ENCODE data around the gene DENND2C.

The DENND2C gene

GRCh38 chr1:114607223-114607622 lies 62.6 kb downstream of the DENND2C start:
- Histone ChIP-seq H3K36me3 (ENCODE audit: insufficient read depth, low read length) (peaks cover 96% of the 10 kb centered on the region), H3K4me3 (no peak overlapping the region), H3K9me3 (ENCODE audit: low read depth, low read length) (no peaks in the 10 kb centered on the region), H3K27ac (no peak overlapping the region), H3K9ac (ENCODE audit: insufficient read length) (no peak overlapping the region)
- no peak for DNase-seq (ENCODE audit: low read depth, low spot score)
- no peak for TF ChIP-seq FOXP2 (optimal IDR thresholded peaks at IDR 0.05; ENCODE audit: control extremely low read depth, extremely low read length, insufficient read depth)
- no peak for TF ChIP-seq POLR2AphosphoS5 (IDR thresholded peaks at IDR 0.05; ENCODE audit: borderline replicate concordance, low read depth, low read length)
- TF ChIP-seq EZH2 (IDR thresholded peaks at IDR 0.05), result no peak

DNA sequence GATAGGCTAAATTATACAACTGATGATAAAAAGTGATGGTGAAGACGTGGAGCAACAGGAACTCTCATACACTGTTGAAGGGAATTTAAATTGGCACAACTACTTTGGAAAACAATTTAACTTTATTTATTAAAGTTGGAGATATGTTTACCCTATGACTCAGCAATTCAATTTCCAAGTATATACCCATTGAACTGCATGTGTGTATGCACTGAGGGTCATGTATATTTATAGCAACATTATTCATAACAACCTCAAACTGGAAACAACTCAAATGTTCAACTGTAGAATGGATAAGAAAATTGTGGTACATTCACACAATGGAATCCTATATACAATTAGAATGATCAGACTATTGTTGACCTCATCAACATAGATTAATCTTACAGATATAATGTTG lies 71.9 kb downstream of the DENND2C start:
- Histone ChIP-seq H3K9ac (ENCODE audit: insufficient read length) (no peak overlapping the region), H3K9me3 (ENCODE audit: low read depth, low read length) (no peaks in the 10 kb centered on the region), H3K36me3 (ENCODE audit: insufficient read depth, low read length) (peaks cover 92% of the 10 kb centered on the region), H3K4me3 (no peak overlapping the region), H3K27ac (no peak overlapping the region; the same call in 1 of the 2 replicates)
- no peak for TF ChIP-seq POLR2AphosphoS5 (IDR thresholded peaks at IDR 0.05; ENCODE audit: borderline replicate concordance, low read depth, low read length)
- no peak for TF ChIP-seq EZH2 (IDR thresholded peaks at IDR 0.05)
- TF ChIP-seq FOXP2 (optimal IDR thresholded peaks at IDR 0.05; ENCODE audit: control extremely low read depth, extremely low read length, insufficient read depth), result no peak
- DNase-seq (ENCODE audit: low read depth, low spot score), result no peak

DNA sequence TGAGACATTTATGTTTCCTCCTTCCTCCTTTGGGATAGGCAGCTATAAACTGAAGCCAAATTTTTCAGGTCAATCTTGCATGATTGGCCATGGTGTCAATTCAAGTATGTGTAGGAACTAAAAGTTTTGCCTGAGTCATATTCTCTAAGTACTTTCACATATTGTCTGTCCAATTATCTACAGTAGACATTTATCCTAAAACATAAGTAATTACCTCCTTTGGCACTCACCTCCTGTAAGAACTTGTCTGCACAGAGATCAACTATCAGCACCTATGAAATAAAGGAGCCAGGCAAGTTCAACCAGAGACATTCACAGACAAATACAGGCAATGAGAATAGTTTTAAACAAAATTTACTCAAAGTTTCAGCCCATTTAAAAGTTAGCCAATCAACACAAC lies 74.2 kb downstream of the DENND2C start:
- H3K36me3 ChIP-seq (ENCODE audit: insufficient read depth, low read length), result peaks cover 91% of the 10 kb centered on the region
- H3K9me3 ChIP-seq (ENCODE audit: low read depth, low read length), result no peaks in the 10 kb centered on the region
- H3K27ac ChIP-seq, result no peak overlapping the region
- no peak overlapping the region for H3K4me3 ChIP-seq
- TF ChIP-seq EZH2 (IDR thresholded peaks at IDR 0.05) (no peak), POLR2AphosphoS5 (IDR thresholded peaks at IDR 0.05; ENCODE audit: borderline replicate concordance, low read depth, low read length) (no peak), FOXP2 (optimal IDR thresholded peaks at IDR 0.05; ENCODE audit: control extremely low read depth, extremely low read length, insufficient read depth) (no peak)
- H3K9ac ChIP-seq (ENCODE audit: insufficient read length), result no peak overlapping the region
- no peak for DNase-seq (ENCODE audit: low read depth, low spot score)

DNA sequence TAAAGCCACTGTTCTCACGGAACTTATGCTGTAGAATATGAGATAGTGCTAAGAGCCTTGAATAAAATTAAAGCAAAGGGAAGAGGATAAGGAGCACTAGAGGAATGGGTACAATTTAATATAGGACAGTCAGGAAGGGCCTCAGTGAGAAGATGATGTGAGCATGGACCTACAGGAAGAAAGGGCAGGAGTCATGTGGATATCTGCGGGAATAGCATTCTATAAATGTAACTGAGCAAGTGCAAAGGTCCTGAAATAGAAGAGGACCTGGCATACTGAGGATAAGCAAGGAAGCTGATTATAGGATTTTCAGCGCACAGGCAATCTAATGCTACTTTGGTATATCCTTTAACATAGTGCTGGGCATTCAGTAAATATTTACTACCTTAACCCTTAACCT lies 75.8 kb downstream of the DENND2C start:
- Histone ChIP-seq H3K27ac (no peak overlapping the region), H3K9me3 (ENCODE audit: low read depth, low read length) (no peaks in the 10 kb centered on the region), H3K36me3 (ENCODE audit: insufficient read depth, low read length) (peaks cover 84% of the 10 kb centered on the region), H3K9ac (ENCODE audit: insufficient read length) (no peak overlapping the region), H3K4me3 (no peak overlapping the region)
- DNase-seq (ENCODE audit: low read depth, low spot score), result no peak
- TF ChIP-seq FOXP2 (optimal IDR thresholded peaks at IDR 0.05; ENCODE audit: control extremely low read depth, extremely low read length, insufficient read depth) (no peak), EZH2 (IDR thresholded peaks at IDR 0.05) (no peak), POLR2AphosphoS5 (IDR thresholded peaks at IDR 0.05; ENCODE audit: borderline replicate concordance, low read depth, low read length) (no peak)

DNA sequence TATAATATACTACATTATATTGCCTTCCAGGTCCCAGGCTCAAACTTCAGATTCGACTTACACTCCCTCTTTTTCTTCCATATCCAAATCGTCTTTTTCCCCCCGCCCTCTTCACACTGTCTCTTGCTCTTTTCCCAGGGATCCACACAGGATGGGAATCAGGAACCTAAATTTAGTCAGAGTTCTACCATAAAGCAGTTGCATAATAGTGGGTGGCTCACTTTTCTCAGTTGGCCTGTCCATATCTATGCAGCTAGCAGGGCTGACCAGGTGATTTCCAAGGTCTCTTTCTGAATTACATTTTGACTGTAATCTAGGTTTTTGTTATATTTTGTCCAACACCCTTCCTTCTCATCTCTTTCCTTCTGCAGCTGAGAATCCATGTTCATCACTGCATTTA lies 80.7 kb downstream of the DENND2C start:
- no peaks in the 10 kb centered on the region for H3K9me3 ChIP-seq (ENCODE audit: low read depth, low read length)

DNA sequence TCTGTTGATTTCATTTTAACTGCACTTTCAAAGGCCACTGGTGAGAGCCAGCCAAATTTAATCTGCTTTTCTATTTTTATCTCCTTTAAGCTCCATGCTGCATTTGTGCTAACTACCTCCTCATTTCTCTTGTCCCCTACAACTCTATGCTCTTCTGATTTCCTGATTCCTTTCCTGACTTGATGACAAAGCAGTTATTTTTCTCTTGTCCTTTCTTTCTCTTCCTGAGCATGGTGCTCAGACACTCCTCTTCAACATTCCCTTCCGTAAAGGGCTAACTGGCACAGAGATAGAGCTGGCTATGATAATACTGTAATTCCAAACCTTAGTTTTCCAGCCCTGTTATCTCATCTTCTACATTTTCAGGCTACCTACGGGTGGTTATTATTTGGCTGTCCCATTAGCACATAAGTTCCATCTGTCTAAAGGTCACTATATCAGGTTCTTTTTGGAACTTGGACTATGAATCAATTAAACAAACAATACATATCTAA lies 81.6 kb downstream of the DENND2C start:
- H3K9ac ChIP-seq (ENCODE audit: insufficient read length), result no peak overlapping the region
- no peak for DNase-seq (ENCODE audit: low read depth, low spot score)
- no peaks in the 10 kb centered on the region for H3K9me3 ChIP-seq (ENCODE audit: low read depth, low read length)
- peaks cover 81% of the 10 kb centered on the region for H3K36me3 ChIP-seq (ENCODE audit: insufficient read depth, low read length)
- no peak overlapping the region for H3K4me3 ChIP-seq
- TF ChIP-seq FOXP2 (optimal IDR thresholded peaks at IDR 0.05; ENCODE audit: control extremely low read depth, extremely low read length, insufficient read depth) (no peak), EZH2 (IDR thresholded peaks at IDR 0.05) (no peak), POLR2AphosphoS5 (IDR thresholded peaks at IDR 0.05; ENCODE audit: borderline replicate concordance, low read depth, low read length) (no peak)
- H3K27ac ChIP-seq, result peak overlapping the region; percentile 44

More for the DNA sequence above, 80.7 kb downstream of the DENND2C start:
- no peak for DNase-seq (ENCODE audit: low read depth, low spot score)
- H3K27ac ChIP-seq, result no peak overlapping the region
- no peak overlapping the region for H3K9ac ChIP-seq (ENCODE audit: insufficient read length)
- H3K4me3 ChIP-seq, result no peak overlapping the region
- H3K36me3 ChIP-seq (ENCODE audit: insufficient read depth, low read length), result peaks cover 87% of the 10 kb centered on the region
- no peak for TF ChIP-seq POLR2AphosphoS5 (IDR thresholded peaks at IDR 0.05; ENCODE audit: borderline replicate concordance, low read depth, low read length)
- TF ChIP-seq EZH2 (IDR thresholded peaks at IDR 0.05), result no peak
- TF ChIP-seq FOXP2 (optimal IDR thresholded peaks at IDR 0.05; ENCODE audit: control extremely low read depth, extremely low read length, insufficient read depth), result no peak

- peak overlapping the region; percentile 44; the same call in 1 of the 2 replicates for H3K27ac ChIP-seq
- H3K9ac ChIP-seq (ENCODE audit: insufficient read length), result no peak overlapping the region
- peaks cover 81% of the 10 kb centered on the region for H3K36me3 ChIP-seq (ENCODE audit: insufficient read depth, low read length)
- TF ChIP-seq POLR2AphosphoS5 (IDR thresholded peaks at IDR 0.05; ENCODE audit: borderline replicate concordance, low read depth, low read length) (no peak), FOXP2 (optimal IDR thresholded peaks at IDR 0.05; ENCODE audit: control extremely low read depth, extremely low read length, insufficient read depth) (no peak), EZH2 (IDR thresholded peaks at IDR 0.05) (no peak)
- H3K9me3 ChIP-seq (ENCODE audit: low read depth, low read length), result no peaks in the 10 kb centered on the region
- no peak for DNase-seq (ENCODE audit: low read depth, low spot score)
- no peak overlapping the region for H3K4me3 ChIP-seq
These were observed 82.5 kb downstream of the DENND2C start for GRCh38 chr1:114587203-114587991.

DNA sequence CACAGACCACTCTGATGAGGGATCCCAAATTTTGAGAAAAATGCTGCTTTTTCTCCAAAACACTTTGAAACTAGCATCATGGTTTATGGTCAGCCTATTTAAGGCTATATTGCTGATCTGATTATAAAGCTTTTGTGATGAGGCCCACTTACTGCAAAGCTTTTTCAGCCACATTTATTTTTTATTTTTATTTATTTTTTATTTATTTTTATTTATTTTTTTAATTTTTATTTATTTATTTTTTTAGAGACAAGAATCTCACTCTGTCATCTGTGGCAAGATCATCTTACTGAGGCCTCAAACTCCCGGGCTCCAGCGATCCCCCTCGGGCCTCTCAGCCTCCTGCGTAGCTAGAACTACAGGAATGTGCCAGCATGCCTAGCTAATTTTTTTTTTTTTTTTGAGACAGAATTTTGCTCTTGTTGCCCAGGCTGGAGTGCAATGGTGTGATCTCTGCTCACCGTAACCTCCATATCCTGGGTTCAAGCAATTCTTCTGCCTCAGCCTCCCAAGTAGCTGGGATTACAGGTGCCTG lies 83.3 kb downstream of the DENND2C start:
- no peak for DNase-seq (ENCODE audit: low read depth, low spot score)
- peaks cover 79% of the 10 kb centered on the region for H3K36me3 ChIP-seq (ENCODE audit: insufficient read depth, low read length)
- H3K4me3 ChIP-seq, result no peak overlapping the region
- H3K27ac ChIP-seq, result no peak overlapping the region
- H3K9ac ChIP-seq (ENCODE audit: insufficient read length), result no peak overlapping the region
- H3K9me3 ChIP-seq (ENCODE audit: low read depth, low read length), result no peaks in the 10 kb centered on the region
- TF ChIP-seq FOXP2 (optimal IDR thresholded peaks at IDR 0.05; ENCODE audit: control extremely low read depth, extremely low read length, insufficient read depth) (no peak), EZH2 (IDR thresholded peaks at IDR 0.05) (no peak), POLR2AphosphoS5 (IDR thresholded peaks at IDR 0.05; ENCODE audit: borderline replicate concordance, low read depth, low read length) (no peak)
